Measurements from ENCODE around the gene WDR11.

The WDR11 gene

GRCh38 chr10:120946497-120946896, 95.3 kb downstream of the WDR11 start:
- DNase-seq (ENCODE audit: low read depth) = no peak

- DNase-seq (ENCODE audit: low read depth) = no peak
Observed at GRCh38 chr10:120948889-120949608, 97.9 kb downstream of the WDR11 start.

GRCh38 chr10:120949609-120950031, 98.5 kb downstream of the WDR11 start:
- DNase-seq (ENCODE audit: low read depth) = no peak

- DNase-seq (ENCODE audit: low read depth) = no peak
Observed at GRCh38 chr10:120950051-120950561, 98.9 kb downstream of the WDR11 start.

GRCh38 chr10:120951288-120951687, 100.1 kb downstream of the WDR11 start:
- no peak for DNase-seq (ENCODE audit: low read depth)

- no peak for DNase-seq (ENCODE audit: low read depth)
Observed at GRCh38 chr10:120953897-120954296, 102.7 kb downstream of the WDR11 start.
